Measurements from ENCODE around the gene SLC12A4. TPM values are rescaled to one million over a fixed set of nuclear protein-coding genes. Genes with fewer than 3 reads are reported as not detected.

SLC12A4 gene
- total and polyA plus RNA-seq, 2 of the 13 experiments (the other 11 are each of a cell fraction or from before 2014, with no cell fraction given): 65.1 to 84.3 TPM

GRCh38 chr16:67969254-67970039, 1.0 kb upstream of the SLC12A4 start (continued):
- TF ChIP-seq LBX2 (CRISPR knock-in tag; IDR thresholded peaks at IDR 0.05; ENCODE audit: borderline replicate concordance): no peak
- TF ChIP-seq NR2F1 (CRISPR knock-in tag; IDR thresholded peaks at IDR 0.05): no peak
- TF ChIP-seq WIZ (CRISPR knock-in tag; IDR thresholded peaks at IDR 0.05): no peak
- no peak for TF ChIP-seq MLXIP (CRISPR knock-in tag; IDR thresholded peaks at IDR 0.05; ENCODE audit: borderline replicate concordance)
- no peak for TF ChIP-seq ZNF704 (CRISPR knock-in tag; IDR thresholded peaks at IDR 0.05; ENCODE audit: borderline replicate concordance)
- TF ChIP-seq ZNF143 (CRISPR knock-in tag; IDR thresholded peaks at IDR 0.05): no peak
- TF ChIP-seq ARHGAP35 (CRISPR knock-in tag; IDR thresholded peaks at IDR 0.05; ENCODE audit: borderline replicate concordance): 0 out of 2 replicates have a peak, but pooled peaks have one; percentile 53
- TF ChIP-seq ZNF331 (CRISPR knock-in tag; IDR thresholded peaks at IDR 0.05): no peak
- no peak for TF ChIP-seq ZFYVE20 (CRISPR knock-in tag; IDR thresholded peaks at IDR 0.05; ENCODE audit: borderline replicate concordance, low read depth)
- no peak for TF ChIP-seq MXD1 (CRISPR knock-in tag; IDR thresholded peaks at IDR 0.05)
- TF ChIP-seq ZNF160 (CRISPR knock-in tag; IDR thresholded peaks at IDR 0.05): peak; percentile 34; the same call in 1 of the 2 replicates
- no peak for TF ChIP-seq PBX3 (CRISPR knock-in tag; IDR thresholded peaks at IDR 0.05; ENCODE audit: borderline replicate concordance)
- TF ChIP-seq MXI1 (IDR thresholded peaks at IDR 0.05; ENCODE audit: borderline replicate concordance, low read depth, low read length): peak; percentile 57; the same call in 1 of the 3 replicates
- no peak for TF ChIP-seq ZNF142 (CRISPR knock-in tag; IDR thresholded peaks at IDR 0.05)
